ENCODE data around the gene UBAC1.

Gene UBAC1

DNA sequence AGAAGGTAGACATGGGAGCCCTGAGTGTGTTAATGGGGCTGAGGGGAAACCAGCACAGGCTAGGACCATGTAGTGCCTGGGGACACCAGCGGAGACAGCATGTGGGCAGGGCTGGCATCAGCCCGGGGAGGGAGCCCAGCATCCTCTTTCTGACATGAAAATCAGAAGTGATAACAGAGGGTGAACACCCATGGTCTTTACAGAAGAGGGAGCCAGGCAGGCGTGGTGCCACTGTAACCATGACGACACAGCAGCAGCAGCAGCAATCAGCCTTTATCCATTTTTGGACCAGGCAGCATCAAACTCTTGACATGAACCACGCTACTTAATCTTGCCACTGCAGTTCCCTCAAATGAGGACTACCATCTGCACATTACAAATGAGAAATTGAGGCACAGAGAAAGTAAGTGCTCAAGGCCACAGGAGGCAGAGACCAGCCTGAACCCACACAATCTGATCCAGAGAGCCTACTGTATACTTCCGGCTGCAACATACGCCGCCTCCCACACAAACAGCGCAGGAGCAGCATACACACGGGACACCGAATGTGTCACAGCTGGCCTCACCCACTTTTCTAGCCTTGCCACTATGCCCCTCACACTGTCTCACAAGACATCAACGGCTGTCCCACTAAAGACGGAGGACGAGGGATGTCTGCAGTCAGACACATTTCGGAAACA is 77.6 kb downstream of the UBAC1 start:
- no peak for DNase-seq (ENCODE audit: low spot score)
